Mesodermal cell (in vitro differentiated cells): Measurements from ENCODE around the gene HSP90AB1. TPM values are rescaled to one million over a fixed set of nuclear protein-coding genes. Genes with fewer than 3 reads are reported as not detected.

Source experiments
- H3K27ac ChIP-seq: 2 replicates; pipeline ENCODE4 v1.7.0; 2013; ENCODE audit warnings: mild to moderate bottlenecking, low read depth, low read length, moderate library complexity; ENCODE audit not compliant: severe bottlenecking
- H3K36me3 ChIP-seq: 2 replicates; pipeline ENCODE4 v1.7.1; 2013; ENCODE audit warnings: mild to moderate bottlenecking, low read length, moderate library complexity; ENCODE audit not compliant: control insufficient read depth, insufficient read depth
- H3K4me1 ChIP-seq: one replicate; pipeline ENCODE4 v1.7.1; 2013; ENCODE audit warnings: mild to moderate bottlenecking, low read length; ENCODE audit not compliant: insufficient read depth, control insufficient read depth, poor library complexity, severe bottlenecking
- H3K4me3 ChIP-seq: 2 replicates; pipeline ENCODE4 v1.7.0; 2013; ENCODE audit warnings: low read length, control low read depth, mild to moderate bottlenecking; ENCODE audit not compliant: insufficient read depth, poor library complexity, severe bottlenecking; ENCODE audit errors: extremely low read depth
- H3K9me3 ChIP-seq: 2 replicates; pipeline ENCODE4 v1.7.1; 2013; ENCODE audit warnings: mild to moderate bottlenecking, low read length, moderate library complexity; ENCODE audit not compliant: control insufficient read depth
- WGBS, 2 experiments: methylation state at CpG; one replicate each; pipeline ENCODE4 v1.1.5; 2013; ENCODE audit warnings: missing lambda C conversion rate in 2 of 2; ENCODE audit not compliant: insufficient coverage in 2 of 2; 5-methylcytosine and 5-hydroxymethylcytosine counted together
- polyA plus RNA-seq, 2 experiments: library from polyadenylated mRNA; stranded (reverse); fragments of 50-300 nt; gene quantifications; one replicate each; pipeline ENCODE4 v1.2.3, GENCODE V29; 2013

Gene HSP90AB1
- 1,346 TPM for polyA plus RNA-seq (2013, experiment 1 of 2)
- polyA plus RNA-seq (2013, experiment 2 of 2) = 1,290 TPM

GRCh38 chr6:44246663-44247337 is at the start of gene HSP90AB1:
Gene HSP90AB1, plus strand, starts transcription at chr6:44247101. Its CDS starts 1,529 bp downstream, at chr6:44248630.
- Histone ChIP-seq H3K9me3 (no peaks in the 10 kb centered on the region), H3K4me1 (peaks cover 16% of the 10 kb centered on the region), H3K27ac (peak within 1 kb of the TSS; percentile 94), H3K36me3 (peaks cover 42% of the 10 kb centered on the region), H3K4me3 (peak within 1 kb of the TSS; percentile 99)
- 0% methylated on average over 17 to 32 of the region's 34 CpGs for WGBS, 2 experiments

DNA sequence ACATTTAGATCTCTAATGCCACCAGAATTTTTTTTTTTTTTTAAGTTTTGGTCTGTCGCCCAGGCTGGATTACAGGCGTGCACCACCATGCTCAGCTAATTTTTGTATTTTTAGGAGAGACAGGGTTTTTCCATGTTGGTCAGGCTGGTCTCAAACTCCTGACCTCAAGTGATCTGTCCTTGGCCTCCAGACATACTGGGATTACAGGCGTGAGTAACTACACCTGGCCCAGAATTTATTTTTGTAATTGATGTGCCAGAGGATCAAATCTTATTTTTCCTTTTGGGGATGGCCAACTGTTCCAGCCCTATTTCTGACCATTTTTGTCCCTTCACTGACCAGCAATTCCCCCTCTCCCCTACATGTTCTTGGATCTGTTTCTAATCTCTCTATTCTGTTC is 48.2 kb upstream of the HSP90AB1 start:
- 100% methylated on average over 1 to 2 of the region's 3 CpGs for WGBS, 2 experiments
- peaks cover 19% of the 10 kb centered on the region for H3K4me1 ChIP-seq
- H3K4me3 ChIP-seq = no peak overlapping the region
- no peaks in the 10 kb centered on the region for H3K36me3 ChIP-seq
- H3K27ac ChIP-seq = no peak overlapping the region
- H3K9me3 ChIP-seq = no peaks in the 10 kb centered on the region

GRCh38 chr6:44199883-44200282 is 47.0 kb upstream of the HSP90AB1 start:
- H3K4me3 ChIP-seq = no peak overlapping the region
- no peaks in the 10 kb centered on the region for H3K36me3 ChIP-seq
- no peak overlapping the region for H3K27ac ChIP-seq
- H3K9me3 ChIP-seq = no peaks in the 10 kb centered on the region
- H3K4me1 ChIP-seq = peaks cover 23% of the 10 kb centered on the region
- WGBS, 2 experiments = 88 to 100% methylated on average over 1 to 2 of the region's 4 CpGs

- Histone ChIP-seq H3K9me3 (no peaks in the 10 kb centered on the region), H3K4me1 (peaks cover 23% of the 10 kb centered on the region), H3K4me3 (no peak overlapping the region), H3K36me3 (no peaks in the 10 kb centered on the region), H3K27ac (no peak overlapping the region)
- 83 to 92% methylated on average over 3 of the region's 3 CpGs for WGBS, 2 experiments
These were observed 45.7 kb upstream of the HSP90AB1 start for GRCh38 chr6:44201200-44201599.

- Histone ChIP-seq H3K36me3 (no peaks in the 10 kb centered on the region), H3K27ac (no peak overlapping the region), H3K9me3 (no peaks in the 10 kb centered on the region), H3K4me3 (no peak overlapping the region), H3K4me1 (peaks cover 23% of the 10 kb centered on the region)
- WGBS, 2 experiments = 94% methylated on average over 10 to 11 of the region's 11 CpGs
These were observed 45.1 kb upstream of the HSP90AB1 start for GRCh38 chr6:44201638-44202303.

GRCh38 chr6:44202332-44202971 is 44.4 kb upstream of the HSP90AB1 start:
- Histone ChIP-seq H3K4me1 (peaks cover 23% of the 10 kb centered on the region), H3K9me3 (no peaks in the 10 kb centered on the region), H3K36me3 (no peaks in the 10 kb centered on the region), H3K27ac (no peak overlapping the region), H3K4me3 (no peak overlapping the region)
- WGBS, 2 experiments = 86 to 88% methylated on average over 3 of the region's 4 CpGs

DNA sequence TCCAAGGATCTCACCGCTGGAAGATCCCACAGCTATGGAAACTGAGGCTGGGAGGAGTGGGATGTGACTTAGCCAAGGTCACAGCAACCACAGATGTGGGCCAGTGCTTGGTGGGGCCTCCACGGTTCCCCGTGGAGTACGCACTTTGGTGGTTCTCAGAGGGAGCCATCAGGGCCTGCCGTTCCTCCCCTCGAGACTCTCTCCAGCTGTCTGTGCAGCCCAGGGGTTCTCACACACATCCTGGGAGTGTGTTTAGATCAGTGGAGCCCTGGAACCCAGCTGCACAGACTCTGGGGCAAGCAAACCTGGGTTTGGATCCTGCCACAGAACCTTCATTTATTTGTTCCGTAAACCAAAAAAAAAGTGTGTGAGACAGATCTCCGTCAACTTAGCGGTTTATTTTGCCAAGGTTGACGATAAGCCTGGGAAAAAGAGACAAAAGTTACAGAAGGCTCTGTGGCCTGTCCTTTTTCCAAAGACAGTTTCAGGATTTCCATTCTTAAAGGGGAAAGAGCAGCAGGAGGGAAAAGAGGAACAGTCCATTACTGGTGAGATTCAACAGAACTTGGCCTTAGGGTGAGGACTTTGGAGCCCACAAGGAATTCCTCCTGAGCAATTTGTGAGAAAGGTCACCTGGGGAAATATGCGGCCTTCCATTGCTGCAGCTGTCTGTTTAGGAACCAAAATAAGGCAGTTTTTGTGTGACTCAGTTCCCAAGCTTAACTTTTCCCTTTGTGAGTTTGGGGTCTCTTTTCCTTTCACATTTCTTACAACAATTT is 43.7 kb upstream of the HSP90AB1 start:
- Histone ChIP-seq H3K4me1 (peaks cover 23% of the 10 kb centered on the region), H3K4me3 (no peak overlapping the region), H3K36me3 (no peaks in the 10 kb centered on the region), H3K27ac (no peak overlapping the region), H3K9me3 (no peaks in the 10 kb centered on the region)
- 79 to 84% methylated on average over 10 to 11 of the region's 11 CpGs for WGBS, 2 experiments

GRCh38 chr6:44203955-44204354 is 42.9 kb upstream of the HSP90AB1 start:
- no peak overlapping the region for H3K27ac ChIP-seq
- no peak overlapping the region for H3K4me3 ChIP-seq
- H3K36me3 ChIP-seq = no peaks in the 10 kb centered on the region
- H3K9me3 ChIP-seq = no peaks in the 10 kb centered on the region
- WGBS, 2 experiments = 85 to 86% methylated on average over 5 to 6 of the region's 6 CpGs
- peaks cover 23% of the 10 kb centered on the region for H3K4me1 ChIP-seq

- H3K9me3 ChIP-seq = no peaks in the 10 kb centered on the region
- 83 to 87% methylated on average over 6 of the region's 6 CpGs for WGBS, 2 experiments
- H3K4me1 ChIP-seq = peaks cover 11% of the 10 kb centered on the region
- H3K36me3 ChIP-seq = no peaks in the 10 kb centered on the region
- no peak overlapping the region for H3K4me3 ChIP-seq
- no peak overlapping the region for H3K27ac ChIP-seq
These were observed 38.9 kb upstream of the HSP90AB1 start for GRCh38 chr6:44207966-44208365.

DNA sequence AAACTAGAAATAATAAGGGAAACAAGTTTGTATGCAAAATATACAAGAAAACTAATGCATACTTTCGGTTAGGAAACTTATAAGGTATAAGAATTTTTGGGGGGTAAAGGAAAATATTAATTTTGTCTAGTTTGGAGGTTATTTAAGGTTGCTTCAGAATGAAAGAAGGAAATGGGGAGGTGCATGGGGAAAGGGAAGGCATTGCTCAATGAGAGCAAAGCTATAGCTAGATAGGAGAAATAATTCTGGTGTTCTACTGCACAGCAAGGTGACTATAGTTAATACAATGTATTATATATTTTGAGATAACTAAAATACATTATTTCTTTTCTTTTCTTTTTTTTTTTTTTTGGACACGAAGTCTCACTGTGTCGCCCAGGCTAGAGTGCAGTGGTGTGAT is 35.6 kb upstream of the HSP90AB1 start:
- H3K36me3 ChIP-seq = no peaks in the 10 kb centered on the region
- 86 to 100% methylated on average over 1 of the region's 3 CpGs for WGBS, 2 experiments
- H3K27ac ChIP-seq = no peak overlapping the region
- H3K4me3 ChIP-seq = no peak overlapping the region
- no peaks in the 10 kb centered on the region for H3K9me3 ChIP-seq
- no peaks in the 10 kb centered on the region for H3K4me1 ChIP-seq
